ENCODE measurements around the gene PSAPL1. TPM values are rescaled to one million over a fixed set of nuclear protein-coding genes. Genes with fewer than 3 reads are reported as not detected.

PSAPL1 gene, protein sequence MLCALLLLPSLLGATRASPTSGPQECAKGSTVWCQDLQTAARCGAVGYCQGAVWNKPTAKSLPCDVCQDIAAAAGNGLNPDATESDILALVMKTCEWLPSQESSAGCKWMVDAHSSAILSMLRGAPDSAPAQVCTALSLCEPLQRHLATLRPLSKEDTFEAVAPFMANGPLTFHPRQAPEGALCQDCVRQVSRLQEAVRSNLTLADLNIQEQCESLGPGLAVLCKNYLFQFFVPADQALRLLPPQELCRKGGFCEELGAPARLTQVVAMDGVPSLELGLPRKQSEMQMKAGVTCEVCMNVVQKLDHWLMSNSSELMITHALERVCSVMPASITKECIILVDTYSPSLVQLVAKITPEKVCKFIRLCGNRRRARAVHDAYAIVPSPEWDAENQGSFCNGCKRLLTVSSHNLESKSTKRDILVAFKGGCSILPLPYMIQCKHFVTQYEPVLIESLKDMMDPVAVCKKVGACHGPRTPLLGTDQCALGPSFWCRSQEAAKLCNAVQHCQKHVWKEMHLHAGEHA
- total RNA-seq, result not detected in 2 replicates

DNA sequence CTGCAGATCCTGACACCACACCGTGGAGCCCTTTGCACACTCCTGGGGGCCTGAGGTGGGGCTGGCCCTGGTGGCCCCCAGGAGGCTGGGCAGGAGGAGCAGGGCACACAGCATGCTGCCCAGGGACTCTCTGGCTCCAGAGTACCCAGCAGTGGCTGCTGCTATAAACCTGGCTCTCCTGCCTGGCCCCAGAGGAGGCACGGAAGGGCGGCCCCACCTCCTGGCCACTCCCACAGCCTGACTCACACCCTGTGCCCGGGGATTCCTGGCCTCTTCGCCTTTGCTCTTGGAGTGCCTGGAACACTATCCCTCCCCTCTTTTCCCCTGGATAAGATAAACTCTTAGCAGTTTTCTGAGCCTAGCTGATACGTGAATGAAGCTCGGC is at the start of gene PSAPL1:
PSAPL1 (minus strand) TSS at position 165 of the 385 bp plus-strand sequence; CDS start at position 114, 51 bp downstream.

Small RNA genes lying within 50 kb of the gene (small RNA-seq; reads per million reads assigned to genes)
- not detected for gene MIR4274

Other genes with a start within 250 kb of the PSAPL1 start
- under 0.01 TPM in 1 of 2 replicates, not detected in the other for gene SORCS2, start 242.4 kb downstream of the PSAPL1 start, total RNA-seq